Vagina (tissue), 2 donors: ENCODE data around the gene CHD1.

Experiments
- CTCF ChIP-seq, 3 experiments: fragments of 450-650 bp in 2 of 3; fragments of 200-600 bp in 1 of 3; sonication (generic) in 1 of 3; IDR thresholded peaks; one replicate each; pipeline ENCODE4 v1.5.1; 2017 to 2019; ENCODE audit warnings: antibody characterized with exemption in 3 of 3, mild to moderate bottlenecking in 2 of 3, moderate library complexity in 2 of 3
- POLR2A ChIP-seq, 2 donors: fragments of 450-650 bp; IDR thresholded peaks; one replicate each; pipeline ENCODE4 v1.6.1; 2017; ENCODE audit warnings: antibody characterized with exemption in 2 of 2, mild to moderate bottlenecking in 2 of 2, moderate library complexity in 2 of 2

DNA sequence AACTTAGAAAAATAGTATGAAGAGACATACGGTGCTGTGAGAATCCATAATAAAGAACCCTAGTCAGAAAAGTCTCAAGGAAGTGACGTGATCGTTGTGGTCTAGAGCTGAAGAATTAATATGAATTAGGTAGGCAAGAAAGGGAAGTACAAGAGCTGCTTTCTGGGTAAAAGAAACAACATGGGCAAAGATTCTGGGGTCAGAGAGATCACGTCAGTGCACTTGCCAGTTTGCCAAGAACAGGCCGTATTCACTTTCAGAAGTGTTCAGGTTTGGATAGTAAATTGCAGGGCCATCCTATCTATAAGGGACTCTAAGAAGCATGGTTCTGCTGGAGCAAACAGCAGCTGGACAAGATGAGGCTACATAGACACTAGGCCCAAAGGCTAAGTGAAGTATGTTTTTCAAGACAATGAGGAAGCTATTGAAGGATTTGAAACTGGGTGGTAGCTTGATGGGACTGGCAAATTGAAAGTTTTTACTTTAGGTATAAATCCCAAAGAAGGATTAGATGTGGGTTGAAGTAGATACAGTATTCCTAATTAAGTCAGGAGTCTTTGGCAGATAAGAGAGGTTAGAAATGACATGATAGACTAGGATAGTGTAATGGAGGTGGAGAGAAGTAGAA, 4.8 kb upstream of the CHD1 start:
- TF ChIP-seq CTCF (IDR thresholded peaks at IDR 0.05) (no peak), POLR2A (IDR thresholded peaks at IDR 0.05) (no peak)
